ENCODE measurements around the gene ZNF497. TPM values are rescaled to one million over a fixed set of nuclear protein-coding genes. Genes with fewer than 3 reads are reported as not detected.

Gene ZNF497
- total and polyA plus RNA-seq, 2 of the 13 experiments (the other 11 are each of a cell fraction or from before 2014, with no cell fraction given) = 1.5 to 1.9 TPM

DNA sequence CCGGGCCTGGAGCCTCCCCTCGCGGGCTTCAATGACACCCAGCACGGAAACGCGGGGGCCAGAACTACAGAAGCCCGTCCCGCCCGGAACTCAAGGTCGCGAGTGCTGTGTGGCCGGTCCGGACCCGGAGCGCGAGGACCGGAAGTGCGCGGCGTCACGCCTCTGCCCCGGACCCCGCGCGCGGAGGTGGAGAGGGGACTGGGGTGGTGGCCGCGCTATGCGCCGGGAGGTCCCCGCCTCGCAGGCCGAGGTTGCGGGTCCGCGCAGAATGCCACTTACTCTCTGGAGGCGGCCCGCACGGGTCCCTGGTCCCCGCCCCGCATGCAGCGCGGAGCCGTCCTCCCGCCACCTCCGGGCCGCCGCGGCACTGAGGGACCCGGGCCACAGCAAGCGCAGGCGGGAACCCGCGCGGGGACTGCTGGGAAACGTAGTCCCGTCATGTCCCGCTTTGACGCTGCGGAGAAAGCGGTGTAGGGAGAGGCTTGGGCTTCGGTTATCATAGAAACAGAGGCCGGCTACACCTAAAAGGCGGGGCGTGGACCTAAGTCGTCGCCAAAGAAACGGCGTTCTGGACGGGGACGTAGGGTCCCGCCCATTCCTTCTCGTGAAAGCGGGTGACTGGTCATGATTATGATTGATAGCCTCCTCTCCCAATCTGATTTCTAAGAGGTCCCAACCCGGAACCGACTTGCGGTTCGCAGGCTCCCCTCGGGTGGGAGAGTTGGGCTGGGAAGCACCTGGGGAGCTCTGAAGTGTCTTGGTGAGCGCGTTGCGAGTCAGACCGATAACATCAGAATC is 18.3 kb upstream of the ZNF497 start, which contains the start of gene ZNF837 (continued):
- TF ChIP-seq, protein P1, sequence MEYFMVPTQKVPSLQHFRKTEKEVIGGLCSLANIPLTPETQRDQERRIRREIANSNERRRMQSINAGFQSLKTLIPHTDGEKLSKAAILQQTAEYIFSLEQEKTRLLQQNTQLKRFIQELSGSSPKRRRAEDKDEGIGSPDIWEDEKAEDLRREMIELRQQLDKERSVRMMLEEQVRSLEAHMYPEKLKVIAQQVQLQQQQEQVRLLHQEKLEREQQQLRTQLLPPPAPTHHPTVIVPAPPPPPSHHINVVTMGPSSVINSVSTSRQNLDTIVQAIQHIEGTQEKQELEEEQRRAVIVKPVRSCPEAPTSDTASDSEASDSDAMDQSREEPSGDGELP (IDR thresholded peaks at IDR 0.05; ENCODE audit: borderline replicate concordance, low read depth) = peak; percentile 18; the same call in 1 of the 2 replicates
- no peak for TF ChIP-seq FLYWCH1 (CRISPR knock-in tag; IDR thresholded peaks at IDR 0.05)
- TF ChIP-seq DR1 (CRISPR knock-in tag; IDR thresholded peaks at IDR 0.05) = peak; percentile 77
- TF ChIP-seq ZNF558 (CRISPR knock-in tag; IDR thresholded peaks at IDR 0.05; ENCODE audit: borderline replicate concordance) = peak; percentile 84; the same call in 1 of the 2 replicates
- no peak for TF ChIP-seq PLRG1 (conservative IDR thresholded peaks at IDR 0.05)
- TF ChIP-seq ZNF709 (CRISPR knock-in tag; IDR thresholded peaks at IDR 0.05) = peak; percentile 91; the same call in 1 of the 2 replicates
- TF ChIP-seq, protein P2, sequence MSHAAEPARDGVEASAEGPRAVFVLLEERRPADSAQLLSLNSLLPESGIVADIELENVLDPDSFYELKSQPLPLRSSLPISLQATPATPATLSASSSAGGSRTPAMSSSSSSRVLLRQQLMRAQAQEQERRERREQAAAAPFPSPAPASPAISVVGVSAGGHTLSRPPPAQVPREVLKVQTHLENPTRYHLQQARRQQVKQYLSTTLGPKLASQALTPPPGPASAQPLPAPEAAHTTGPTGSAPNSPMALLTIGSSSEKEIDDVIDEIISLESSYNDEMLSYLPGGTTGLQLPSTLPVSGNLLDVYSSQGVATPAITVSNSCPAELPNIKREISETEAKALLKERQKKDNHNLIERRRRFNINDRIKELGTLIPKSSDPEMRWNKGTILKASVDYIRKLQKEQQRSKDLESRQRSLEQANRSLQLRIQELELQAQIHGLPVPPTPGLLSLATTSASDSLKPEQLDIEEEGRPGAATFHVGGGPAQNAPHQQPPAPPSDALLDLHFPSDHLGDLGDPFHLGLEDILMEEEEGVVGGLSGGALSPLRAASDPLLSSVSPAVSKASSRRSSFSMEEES (CRISPR knock-in tag; IDR thresholded peaks at IDR 0.05) = peak; percentile 75
- peak; percentile 82; the same call in 1 of the 2 replicates for TF ChIP-seq GFI1 (CRISPR knock-in tag; IDR thresholded peaks at IDR 0.05; ENCODE audit: borderline replicate concordance)
- no peak for TF ChIP-seq ZNF382 (CRISPR knock-in tag; IDR thresholded peaks at IDR 0.05; ENCODE audit: borderline replicate concordance)
- no peak for TF ChIP-seq RBAK (CRISPR knock-in tag; IDR thresholded peaks at IDR 0.05)
- TF ChIP-seq, protein P3, sequence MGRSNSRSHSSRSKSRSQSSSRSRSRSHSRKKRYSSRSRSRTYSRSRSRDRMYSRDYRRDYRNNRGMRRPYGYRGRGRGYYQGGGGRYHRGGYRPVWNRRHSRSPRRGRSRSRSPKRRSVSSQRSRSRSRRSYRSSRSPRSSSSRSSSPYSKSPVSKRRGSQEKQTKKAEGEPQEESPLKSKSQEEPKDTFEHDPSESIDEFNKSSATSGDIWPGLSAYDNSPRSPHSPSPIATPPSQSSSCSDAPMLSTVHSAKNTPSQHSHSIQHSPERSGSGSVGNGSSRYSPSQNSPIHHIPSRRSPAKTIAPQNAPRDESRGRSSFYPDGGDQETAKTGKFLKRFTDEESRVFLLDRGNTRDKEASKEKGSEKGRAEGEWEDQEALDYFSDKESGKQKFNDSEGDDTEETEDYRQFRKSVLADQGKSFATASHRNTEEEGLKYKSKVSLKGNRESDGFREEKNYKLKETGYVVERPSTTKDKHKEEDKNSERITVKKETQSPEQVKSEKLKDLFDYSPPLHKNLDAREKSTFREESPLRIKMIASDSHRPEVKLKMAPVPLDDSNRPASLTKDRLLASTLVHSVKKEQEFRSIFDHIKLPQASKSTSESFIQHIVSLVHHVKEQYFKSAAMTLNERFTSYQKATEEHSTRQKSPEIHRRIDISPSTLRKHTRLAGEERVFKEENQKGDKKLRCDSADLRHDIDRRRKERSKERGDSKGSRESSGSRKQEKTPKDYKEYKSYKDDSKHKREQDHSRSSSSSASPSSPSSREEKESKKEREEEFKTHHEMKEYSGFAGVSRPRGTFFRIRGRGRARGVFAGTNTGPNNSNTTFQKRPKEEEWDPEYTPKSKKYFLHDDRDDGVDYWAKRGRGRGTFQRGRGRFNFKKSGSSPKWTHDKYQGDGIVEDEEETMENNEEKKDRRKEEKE (IDR thresholded peaks at IDR 0.05) = no peak
- TF ChIP-seq, protein P4, sequence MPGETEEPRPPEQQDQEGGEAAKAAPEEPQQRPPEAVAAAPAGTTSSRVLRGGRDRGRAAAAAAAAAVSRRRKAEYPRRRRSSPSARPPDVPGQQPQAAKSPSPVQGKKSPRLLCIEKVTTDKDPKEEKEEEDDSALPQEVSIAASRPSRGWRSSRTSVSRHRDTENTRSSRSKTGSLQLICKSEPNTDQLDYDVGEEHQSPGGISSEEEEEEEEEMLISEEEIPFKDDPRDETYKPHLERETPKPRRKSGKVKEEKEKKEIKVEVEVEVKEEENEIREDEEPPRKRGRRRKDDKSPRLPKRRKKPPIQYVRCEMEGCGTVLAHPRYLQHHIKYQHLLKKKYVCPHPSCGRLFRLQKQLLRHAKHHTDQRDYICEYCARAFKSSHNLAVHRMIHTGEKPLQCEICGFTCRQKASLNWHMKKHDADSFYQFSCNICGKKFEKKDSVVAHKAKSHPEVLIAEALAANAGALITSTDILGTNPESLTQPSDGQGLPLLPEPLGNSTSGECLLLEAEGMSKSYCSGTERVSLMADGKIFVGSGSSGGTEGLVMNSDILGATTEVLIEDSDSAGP (CRISPR knock-in tag; IDR thresholded peaks at IDR 0.05; ENCODE audit: borderline replicate concordance) = peak; percentile 98
- TF ChIP-seq TBX2 (CRISPR knock-in tag; IDR thresholded peaks at IDR 0.05; ENCODE audit: borderline replicate concordance) = peak; percentile 87; the same call in 1 of the 2 replicates
- TF ChIP-seq NR2F6 (IDR thresholded peaks at IDR 0.05) = no peak
- peak; percentile 52; the same call in 1 of the 2 replicates for TF ChIP-seq NR2F6 (CRISPR knock-in tag; IDR thresholded peaks at IDR 0.05)
- TF ChIP-seq KAT8 (CRISPR knock-in tag; IDR thresholded peaks at IDR 0.05) = peak; percentile 96
- TF ChIP-seq SYNCRIP (IDR thresholded peaks at IDR 0.05; ENCODE audit: insufficient read depth, low read depth, low read length) = no peak
- peak; percentile 28 for TF ChIP-seq ATF1 (CRISPR knock-in tag; IDR thresholded peaks at IDR 0.05)
- TF ChIP-seq, protein P5, sequence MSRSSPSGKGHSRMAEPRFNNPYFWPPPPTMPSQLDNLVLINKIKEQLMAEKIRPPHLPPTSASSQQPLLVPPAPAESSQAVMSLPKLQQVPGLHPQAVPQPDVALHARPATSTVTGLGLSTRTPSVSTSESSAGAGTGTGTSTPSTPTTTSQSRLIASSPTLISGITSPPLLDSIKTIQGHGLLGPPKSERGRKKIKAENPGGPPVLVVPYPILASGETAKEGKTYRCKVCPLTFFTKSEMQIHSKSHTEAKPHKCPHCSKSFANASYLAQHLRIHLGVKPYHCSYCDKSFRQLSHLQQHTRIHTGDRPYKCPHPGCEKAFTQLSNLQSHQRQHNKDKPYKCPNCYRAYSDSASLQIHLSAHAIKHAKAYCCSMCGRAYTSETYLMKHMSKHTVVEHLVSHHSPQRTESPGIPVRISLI (CRISPR knock-in tag; IDR thresholded peaks at IDR 0.05; ENCODE audit: borderline replicate concordance) = no peak
- no peak; the same call in 1 of the 2 replicates for TF ChIP-seq HMG20B (CRISPR knock-in tag; conservative IDR thresholded peaks at IDR 0.05)
- peak; percentile 72; the same call in 1 of the 2 replicates for TF ChIP-seq FOXO1 (CRISPR knock-in tag; IDR thresholded peaks at IDR 0.05)
- no peak for TF ChIP-seq ZNF235 (CRISPR knock-in tag; IDR thresholded peaks at IDR 0.05; ENCODE audit: borderline replicate concordance)
